HepG2 (cell line): ENCODE results near the gene TROAP. TPM values are rescaled to one million over a fixed set of nuclear protein-coding genes. Genes with fewer than 3 reads are reported as not detected.
A peak's percentile ranks its signal among the peaks of the same experiment; 100 is the strongest.

Experiments
- CBFB ChIP-seq: sonication (generic); formaldehyde crosslinking; IDR thresholded peaks from 2 replicates; pipeline ENCODE4 v1.4.0; 2020; ENCODE audit warnings: missing genetic modification reagents
- FOSL2 ChIP-seq: sonication (generic); formaldehyde crosslinking; IDR thresholded peaks from 2 replicates; pipeline ENCODE4 v1.4.0; 2020; ENCODE audit warnings: missing genetic modification reagents
- KLF15 ChIP-seq: sonication (generic); formaldehyde crosslinking; IDR thresholded peaks from 2 replicates; pipeline ENCODE4 v1.8.1; 2023; ENCODE audit warnings: borderline replicate concordance, mild to moderate bottlenecking, inconsistent platforms, missing genetic modification reagents, mixed read lengths
- MZF1 ChIP-seq: sonication (generic); formaldehyde crosslinking; IDR thresholded peaks from 2 replicates; pipeline ENCODE4 v1.8.1; 2023; ENCODE audit warnings: mild to moderate bottlenecking, missing genetic modification reagents, borderline replicate concordance
- NFE2L1 ChIP-seq: sonication (generic); formaldehyde crosslinking; IDR thresholded peaks from 2 replicates; pipeline ENCODE4 v1.4.0; 2020; ENCODE audit warnings: missing genetic modification reagents, mild to moderate bottlenecking, borderline replicate concordance
- SIX1 ChIP-seq: sonication (generic); formaldehyde crosslinking; IDR thresholded peaks from 2 replicates; pipeline ENCODE4 v1.4.0; 2020; ENCODE audit warnings: missing genetic modification reagents, borderline replicate concordance
- SMAD1 ChIP-seq: sonication (generic); formaldehyde crosslinking; IDR thresholded peaks from 2 replicates; pipeline ENCODE4 v1.4.0; 2020; ENCODE audit warnings: missing genetic modification reagents, low read depth, mild to moderate bottlenecking, borderline replicate concordance
- THAP11 ChIP-seq: IDR thresholded peaks from 2 replicates; pipeline ENCODE4 v1.6.1; 2016; ENCODE audit warnings: missing biosample characterization, missing genetic modification reagents
- ZBED4 ChIP-seq: sonication (generic); formaldehyde crosslinking; IDR thresholded peaks from 2 replicates; pipeline ENCODE4 v1.4.0; 2020; ENCODE audit warnings: missing genetic modification reagents, borderline replicate concordance
- ZMYM2 ChIP-seq: sonication (generic); formaldehyde crosslinking; IDR thresholded peaks from 2 replicates; pipeline ENCODE4 v1.8.0; 2022; ENCODE audit warnings: mild to moderate bottlenecking, missing genetic modification reagents
- ZNF180 ChIP-seq: sonication (generic); formaldehyde crosslinking; IDR thresholded peaks from 2 replicates; pipeline ENCODE4 v1.4.0; 2020; ENCODE audit warnings: low read depth, missing genetic modification reagents, borderline replicate concordance
- ZNF317 ChIP-seq: sonication (generic); formaldehyde crosslinking; IDR thresholded peaks from 2 replicates; pipeline ENCODE4 v1.5.0; 2020; ENCODE audit warnings: mild to moderate bottlenecking, missing genetic modification reagents
- ZNF501 ChIP-seq: sonication (generic); formaldehyde crosslinking; IDR thresholded peaks from 2 replicates; pipeline ENCODE4 v1.5.1; 2020; ENCODE audit warnings: mild to moderate bottlenecking, moderate library complexity, missing genetic modification reagents
- ZNF567 ChIP-seq: sonication (generic); formaldehyde crosslinking; IDR thresholded peaks from 2 replicates; pipeline ENCODE4 v1.8.1; 2023; ENCODE audit warnings: mild to moderate bottlenecking, missing genetic modification reagents, borderline replicate concordance
- ZNF577 ChIP-seq: sonication (generic); formaldehyde crosslinking; IDR thresholded peaks from 2 replicates; pipeline ENCODE4 v1.4.0; 2020; ENCODE audit warnings: mild to moderate bottlenecking, low read depth, missing genetic modification reagents, borderline replicate concordance
- ZNF580 ChIP-seq: IDR thresholded peaks from 2 replicates; pipeline ENCODE4 v1.6.1; 2016; ENCODE audit warnings: low read depth, borderline replicate concordance
- ZNF639 ChIP-seq: conservative IDR thresholded peaks from 2 replicates; pipeline ENCODE4 v1.6.1; 2018; ENCODE audit warnings: missing genetic modification reagents
- ZNF710 ChIP-seq: sonication (generic); formaldehyde crosslinking; IDR thresholded peaks from 2 replicates; pipeline ENCODE4 v1.5.0; 2020; ENCODE audit warnings: mild to moderate bottlenecking, missing genetic modification reagents, borderline replicate concordance
- ZSCAN5A ChIP-seq: sonication (generic); formaldehyde crosslinking; IDR thresholded peaks from 2 replicates; pipeline ENCODE4 v1.8.0; 2022; ENCODE audit warnings: mild to moderate bottlenecking, missing genetic modification reagents, borderline replicate concordance
- polyA plus RNA-seq, 8 experiments: library from polyadenylated mRNA; depleted of rRNA in 3 of 8; stranded (reverse) in 7 of 8; unstranded in 1 of 8; fragments of >200 nt; fragmentation: Illumina TruSeq in 4 of 8; extraction: Trizol in 4 of 8; gene quantifications; 2 replicates each; pipeline versions ENCODE4 v1.2.1 to v1.2.3, GENCODE V29; 2011 to 2016; ENCODE audit warnings: low read depth in 4 of 8, missing spikeins in 1 of 8, mixed read lengths in 1 of 8; ENCODE audit not compliant: insufficient read depth in 1 of 8
- total RNA-seq, 5 experiments: library from RNA; depleted of rRNA; stranded (reverse); fragments of >200 nt; fragmentation: Illumina TruSeq; extraction: Trizol; gene quantifications; 2 replicates each; pipeline ENCODE4 v1.2.3, GENCODE V29; 2016; ENCODE audit warnings: low read depth in 1 of 5

The TROAP gene
- total and polyA plus RNA-seq, 2 of the 13 experiments (the other 11 are each of a cell fraction or from before 2014, with no cell fraction given) = 22.5 to 30.9 TPM

GRCh38 chr12:49347311-49348193 is 24.5 kb downstream of the TROAP start (continued):
- TF ChIP-seq ZBED4 (peak; percentile 87; the same call in 1 of the 2 replicates), ZNF567 (CRISPR knock-in tag) (no peak), ZSCAN5A (peak; percentile 76; the same call in 1 of the 2 replicates), SMAD1 (CRISPR knock-in tag) (no peak), NFE2L1 (CRISPR knock-in tag) (no peak), ZNF639 (CRISPR knock-in tag) (peak; percentile 94), FOSL2 (CRISPR knock-in tag) (peak; percentile 44), ZNF501 (peak; percentile 76), ZNF577 (CRISPR knock-in tag) (no peak), MZF1 (no peak), KLF15 (CRISPR knock-in tag) (no peak), SIX1 (CRISPR knock-in tag) (peak; percentile 89; the same call in 1 of the 2 replicates), THAP11 (CRISPR knock-in tag) (peak; percentile 73), ZNF317 (CRISPR knock-in tag) (peak; percentile 86), ZNF710 (CRISPR knock-in tag) (no peak), ZNF180 (CRISPR knock-in tag) (no peak), ZMYM2 (CRISPR knock-in tag) (peak; percentile 92), CBFB (CRISPR knock-in tag) (peak; percentile 66; the same call in 1 of the 2 replicates), ZNF580 (peak; percentile 90; the same call in 1 of the 2 replicates)
